Measurements from ENCODE around the gene AARS1. TPM values are rescaled to one million over a fixed set of nuclear protein-coding genes. Genes with fewer than 3 reads are reported as not detected.
A peak's percentile ranks its signal among the peaks of the same experiment; 100 is the strongest.
"Not testable (repeated sequence)": the region's sequence is repeated elsewhere in the genome, so short reads cannot be mapped to it uniquely, and the experiment has no call there.

The AARS1 gene
- total RNA-seq, 1 donor from 2014 or later: 109 TPM

DNA sequence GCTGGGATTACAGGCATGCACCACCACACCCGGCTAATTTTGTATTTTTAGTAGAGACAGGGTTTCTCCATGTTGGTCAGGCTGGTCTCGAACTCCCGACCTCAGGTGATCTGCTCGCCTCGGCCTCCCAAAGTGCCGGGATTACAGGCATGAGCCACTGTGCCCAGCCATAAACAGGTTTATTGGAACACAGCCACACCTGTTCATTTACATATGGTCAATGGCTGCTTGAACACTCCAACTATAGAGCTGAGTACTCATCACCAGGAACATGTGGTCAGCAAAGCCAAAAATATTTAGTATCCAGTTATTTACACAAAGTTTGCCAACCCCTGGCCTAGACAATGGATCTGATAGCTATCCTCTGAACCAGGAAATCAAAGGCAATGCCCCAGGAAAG, 29.4 kb downstream of the AARS1 start:
- intact Hi-C loops (cut with micrococcal nuclease); H3K9me3 Mint-ChIP-seq; DNase-seq (ENCODE audit: low spot score); H3K27me3 Mint-ChIP-seq (ENCODE audit: insufficient read depth); H3K4me3 Mint-ChIP-seq; H3K27ac Mint-ChIP-seq; H3K4me1 Mint-ChIP-seq (ENCODE audit: low read depth): not testable (repeated sequence)
- H3K36me3 Mint-ChIP-seq (ENCODE audit: low read depth): peaks cover 38% of the 10 kb centered on the region

DNA sequence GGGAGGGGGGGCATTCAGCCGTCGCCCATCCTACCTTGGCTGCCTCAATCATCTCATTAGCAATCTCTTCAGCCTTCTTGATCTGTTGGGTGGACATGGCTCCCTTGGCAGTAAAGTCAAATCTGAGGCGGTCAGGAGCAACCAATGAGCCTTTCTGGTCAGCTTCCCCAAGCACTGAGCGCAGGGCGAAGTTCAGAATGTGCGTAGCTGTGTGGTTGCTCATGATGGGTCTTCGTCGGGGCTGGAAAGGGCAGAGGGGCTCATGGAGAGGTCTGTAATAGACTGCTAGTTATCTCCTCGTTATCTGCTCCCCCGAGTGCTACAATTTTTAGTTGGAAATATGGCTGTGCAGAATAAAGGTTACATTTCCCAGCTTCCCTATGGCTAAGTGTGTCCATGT, 30.4 kb downstream of the AARS1 start:
- Mint-ChIP-seq H3K36me3 (ENCODE audit: low read depth) (peaks cover 34% of the 10 kb centered on the region), H3K27me3 (ENCODE audit: insufficient read depth) (no peaks in the 10 kb centered on the region), H3K9me3 (no peaks in the 10 kb centered on the region), H3K4me1 (ENCODE audit: low read depth) (no peaks in the 10 kb centered on the region), H3K4me3 (no peak overlapping the region), H3K27ac (no peak overlapping the region)
- no peak for DNase-seq (ENCODE audit: low spot score)
- intact Hi-C loops (cut with micrococcal nuclease): no loop called here

DNA sequence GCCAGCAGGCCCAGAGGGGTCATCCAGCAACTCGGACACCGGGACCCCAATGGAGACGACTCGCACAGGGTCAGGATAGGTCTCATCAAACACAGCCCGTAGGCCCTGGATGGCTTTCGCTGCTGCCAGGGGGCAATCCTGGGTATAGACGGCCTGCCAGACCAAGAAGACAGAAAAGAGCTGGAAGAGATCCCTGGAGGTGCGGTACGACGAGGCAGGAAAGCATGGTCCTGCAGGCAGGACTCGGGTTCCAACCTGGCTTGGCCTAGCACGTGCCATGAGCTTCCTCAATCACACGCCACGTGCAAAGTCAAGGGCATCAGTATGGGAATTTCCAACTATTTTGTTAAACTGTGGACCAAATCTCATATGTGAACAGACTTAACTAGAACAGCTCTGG, 31.2 kb downstream of the AARS1 start:
- Mint-ChIP-seq H3K4me1 (ENCODE audit: low read depth) (no peaks in the 10 kb centered on the region), H3K36me3 (ENCODE audit: low read depth) (peaks cover 40% of the 10 kb centered on the region), H3K9me3 (no peaks in the 10 kb centered on the region), H3K4me3 (no peak overlapping the region), H3K27me3 (ENCODE audit: insufficient read depth) (no peaks in the 10 kb centered on the region), H3K27ac (no peak overlapping the region)
- intact Hi-C loops (cut with micrococcal nuclease): no loop called here
- no peak for DNase-seq (ENCODE audit: low spot score)

DNA sequence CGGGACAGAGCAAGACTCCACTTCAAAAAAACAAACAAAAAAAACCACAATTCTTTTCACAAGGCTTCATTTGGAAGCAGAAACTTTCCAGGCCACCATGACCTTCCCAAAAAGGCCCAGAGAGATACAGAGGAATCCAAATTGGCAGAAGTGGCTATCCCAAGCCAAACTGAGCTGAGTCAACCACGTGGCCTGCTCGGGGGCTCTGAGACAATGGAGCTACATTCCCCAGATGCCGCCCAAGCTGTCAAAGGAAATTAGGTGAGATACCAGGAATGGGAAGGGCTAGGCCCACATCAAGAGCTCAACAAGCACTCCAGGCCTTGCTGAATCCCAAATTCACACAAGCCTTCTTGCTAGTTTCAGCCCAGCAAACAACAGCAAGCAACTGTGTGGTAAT, 31.9 kb downstream of the AARS1 start:
- intact Hi-C loops (cut with micrococcal nuclease): no loop called here
- H3K9me3 Mint-ChIP-seq: no peaks in the 10 kb centered on the region
- peaks cover 42% of the 10 kb centered on the region for H3K36me3 Mint-ChIP-seq (ENCODE audit: low read depth)
- no peaks in the 10 kb centered on the region for H3K4me1 Mint-ChIP-seq (ENCODE audit: low read depth)
- DNase-seq (ENCODE audit: low spot score): no peak
- H3K27me3 Mint-ChIP-seq (ENCODE audit: insufficient read depth): no peaks in the 10 kb centered on the region
- H3K4me3 Mint-ChIP-seq: no peak overlapping the region
- no peak overlapping the region for H3K27ac Mint-ChIP-seq

DNA sequence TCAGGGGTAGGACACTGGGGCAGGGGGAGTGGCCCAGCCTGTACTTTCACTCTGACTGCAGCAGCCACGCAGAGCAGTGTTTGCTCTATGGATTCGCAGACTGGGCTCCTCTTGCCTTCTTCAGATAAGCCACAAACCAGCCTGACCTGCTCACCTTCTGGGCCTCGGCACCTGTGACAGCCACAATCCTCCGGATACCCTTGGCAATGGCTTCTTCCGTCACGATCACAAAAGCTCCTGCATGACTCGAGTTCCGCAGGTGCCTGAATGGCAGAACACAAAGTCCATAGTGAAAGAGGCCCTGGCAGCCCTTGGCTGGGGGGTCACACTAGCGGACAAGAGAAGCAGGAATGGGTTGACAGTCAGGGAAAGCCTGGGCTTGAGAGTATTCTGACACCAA, 33.7 kb downstream of the AARS1 start:
- Mint-ChIP-seq H3K4me3 (no peak overlapping the region), H3K27ac (no peak overlapping the region), H3K27me3 (ENCODE audit: insufficient read depth) (no peaks in the 10 kb centered on the region), H3K4me1 (ENCODE audit: low read depth) (peaks cover 5% of the 10 kb centered on the region), H3K9me3 (no peaks in the 10 kb centered on the region), H3K36me3 (ENCODE audit: low read depth) (peaks cover 44% of the 10 kb centered on the region)
- no peak for DNase-seq (ENCODE audit: low spot score)
- intact Hi-C loops (cut with micrococcal nuclease): no loop called here

DNA sequence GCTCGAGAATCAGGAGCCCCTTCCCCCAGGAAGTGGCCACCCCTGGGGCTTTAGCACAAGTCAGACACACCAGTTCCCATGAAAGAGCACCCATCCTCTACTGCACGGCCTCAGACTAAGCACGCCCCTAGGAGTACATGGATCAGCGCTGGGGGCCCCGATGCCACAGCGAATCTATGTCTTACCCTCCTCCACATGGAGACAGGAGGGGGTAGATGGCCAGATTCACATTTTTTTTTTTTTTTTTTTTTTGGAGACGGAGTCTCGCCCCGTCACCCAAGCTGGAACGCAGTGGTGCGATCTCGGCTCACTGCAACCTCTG, 34.4 kb downstream of the AARS1 start:
- no peak for DNase-seq (ENCODE audit: low spot score)
- H3K36me3 Mint-ChIP-seq (ENCODE audit: low read depth): peaks cover 41% of the 10 kb centered on the region
- H3K27ac Mint-ChIP-seq: no peak overlapping the region
- no peaks in the 10 kb centered on the region for H3K9me3 Mint-ChIP-seq
- peaks cover 5% of the 10 kb centered on the region for H3K4me1 Mint-ChIP-seq (ENCODE audit: low read depth)
- no peak overlapping the region for H3K4me3 Mint-ChIP-seq
- no peaks in the 10 kb centered on the region for H3K27me3 Mint-ChIP-seq (ENCODE audit: insufficient read depth)
- intact Hi-C loops (cut with micrococcal nuclease): loop anchor here (5.0 kb wide), 2 partner anchors 182 to 197 kb away; partner anchors contain the start of genes FCSK and ST3GAL2

DNA sequence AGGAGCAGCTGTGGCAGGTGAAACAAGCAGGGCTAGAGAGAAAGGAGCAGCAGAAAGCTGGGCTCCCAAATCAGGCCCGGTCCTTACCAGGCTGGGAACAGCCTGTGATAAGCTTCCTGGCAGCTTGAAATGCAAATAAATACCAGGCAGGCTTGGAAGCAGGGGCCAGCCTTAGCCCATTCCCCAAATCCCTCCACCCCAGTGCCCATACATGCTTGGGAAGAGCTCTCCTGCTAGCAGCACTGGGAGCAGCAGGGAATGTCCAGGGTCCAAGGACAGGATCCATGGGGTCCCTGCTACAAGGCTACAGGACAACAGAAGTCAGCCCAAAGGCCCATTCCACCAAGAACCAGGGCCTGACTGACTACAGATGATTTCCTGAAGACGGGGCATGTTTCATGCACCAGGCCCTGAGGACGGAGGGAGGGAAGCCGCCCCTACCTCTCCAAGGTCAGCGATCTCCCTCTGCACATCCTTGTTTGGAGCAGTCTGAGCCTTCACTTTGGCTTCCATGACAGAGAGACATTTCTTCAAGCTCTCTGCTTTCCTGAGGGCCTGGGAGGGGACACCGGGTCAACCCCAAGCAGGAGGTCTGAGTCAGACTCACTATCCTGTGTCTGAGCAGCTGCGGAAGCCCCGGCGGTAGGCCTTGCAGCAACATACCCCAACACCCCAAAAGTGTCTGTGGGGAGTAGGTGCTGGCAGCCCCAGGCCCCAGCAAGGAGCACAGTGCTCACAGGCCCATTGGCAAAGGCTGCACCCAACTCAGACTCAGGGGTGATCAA, 34.9 kb downstream of the AARS1 start:
- H3K36me3 Mint-ChIP-seq (ENCODE audit: low read depth): peaks cover 42% of the 10 kb centered on the region
- intact Hi-C loops (cut with micrococcal nuclease): loop anchor here (5.0 kb wide), 2 partner anchors 183 to 198 kb away; partner anchors contain the start of genes FCSK and ST3GAL2
- H3K27ac Mint-ChIP-seq: no peak overlapping the region
- no peaks in the 10 kb centered on the region for H3K27me3 Mint-ChIP-seq (ENCODE audit: insufficient read depth)
- no peak for DNase-seq (ENCODE audit: low spot score)
- H3K4me1 Mint-ChIP-seq (ENCODE audit: low read depth): peaks cover 9% of the 10 kb centered on the region
- no peaks in the 10 kb centered on the region for H3K9me3 Mint-ChIP-seq
- H3K4me3 Mint-ChIP-seq: no peak overlapping the region

DNA sequence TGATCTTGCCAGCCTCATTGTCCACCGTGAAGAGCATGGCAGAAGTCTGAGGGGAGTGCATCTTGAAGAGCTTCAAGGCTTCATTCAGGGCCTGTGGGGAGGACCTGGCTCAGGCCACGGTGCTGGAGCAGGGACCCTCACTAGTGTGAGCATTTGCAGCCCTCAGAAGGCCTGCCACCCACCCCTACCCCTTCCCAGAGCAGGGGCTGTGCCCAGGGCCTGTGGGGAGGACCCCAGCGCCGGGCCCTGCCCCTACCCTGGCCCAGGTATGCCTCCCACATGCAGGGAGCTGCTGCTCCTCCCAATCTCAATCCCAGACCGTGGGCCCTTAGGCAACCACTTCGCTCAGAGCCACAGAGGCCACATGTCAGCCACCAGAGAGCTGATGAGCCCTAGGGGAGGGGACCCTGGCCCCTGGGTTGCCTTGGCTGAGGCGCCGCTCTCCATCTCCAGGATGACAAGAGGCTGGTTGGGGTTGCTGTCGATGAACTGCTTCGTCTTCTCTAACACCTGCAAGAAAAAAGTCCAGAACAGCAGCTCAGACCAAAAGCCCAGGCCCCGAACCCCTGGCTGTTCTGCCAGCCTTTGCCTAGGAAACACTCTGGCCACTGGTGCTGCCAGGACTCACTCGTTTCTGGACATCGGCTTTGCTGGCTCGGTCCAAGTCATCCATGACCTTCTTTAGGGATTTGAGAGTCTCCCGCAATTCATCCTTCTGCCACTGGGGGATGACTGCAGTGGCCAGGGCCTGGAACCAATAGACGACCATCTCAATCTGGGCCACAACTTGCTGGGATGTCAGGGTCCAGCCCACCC, 35.8 kb downstream of the AARS1 start:
- Mint-ChIP-seq H3K4me3 (no peak overlapping the region), H3K9me3 (no peaks in the 10 kb centered on the region), H3K36me3 (ENCODE audit: low read depth) (peaks cover 36% of the 10 kb centered on the region), H3K27me3 (ENCODE audit: insufficient read depth) (no peaks in the 10 kb centered on the region), H3K27ac (no peak overlapping the region), H3K4me1 (ENCODE audit: low read depth) (peaks cover 10% of the 10 kb centered on the region)
- no peak for DNase-seq (ENCODE audit: low spot score)
- intact Hi-C loops (cut with micrococcal nuclease): loop anchor here (2.0 to 5.0 kb wide), 4 partner anchors 93 to 199 kb away; partner anchors contain the start of genes DDX19A, FCSK and ST3GAL2

DNA sequence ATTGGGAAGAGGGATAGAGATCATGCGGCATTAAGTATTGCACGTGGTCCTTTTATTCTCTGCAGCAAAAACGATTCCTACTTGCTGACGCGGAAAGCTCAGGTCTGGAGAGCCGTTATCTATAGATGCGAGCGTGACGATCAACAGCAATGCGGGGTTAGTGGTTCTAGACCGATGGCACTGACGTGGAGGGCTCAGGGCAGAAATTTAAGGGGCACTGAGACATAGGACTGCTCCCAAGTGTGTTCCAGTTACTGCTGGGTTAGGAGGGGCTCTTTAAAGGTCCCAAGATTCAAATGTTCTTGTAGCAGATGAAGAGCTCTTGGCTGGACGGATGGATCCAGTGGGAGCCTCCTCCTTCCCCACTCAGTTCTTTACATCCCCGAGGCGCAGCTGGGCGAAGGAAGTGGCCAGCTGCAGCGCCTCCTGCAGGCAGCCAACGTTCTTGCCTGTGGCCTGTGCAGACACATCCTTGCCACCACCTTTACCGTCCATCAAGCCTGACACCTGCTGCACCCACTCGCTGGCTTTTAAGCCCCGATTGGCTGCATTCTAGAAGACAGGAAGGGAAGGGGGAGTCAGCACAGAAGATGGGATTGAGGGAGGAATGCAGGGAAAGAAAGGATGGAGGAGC, 36.8 kb downstream of the AARS1 start:
- no peaks in the 10 kb centered on the region for H3K27me3 Mint-ChIP-seq (ENCODE audit: insufficient read depth)
- peaks cover 27% of the 10 kb centered on the region for H3K36me3 Mint-ChIP-seq (ENCODE audit: low read depth)
- no peaks in the 10 kb centered on the region for H3K9me3 Mint-ChIP-seq
- intact Hi-C loops (cut with micrococcal nuclease): loop anchor here (1.0 to 5.0 kb wide), 5 partner anchors 94 to 268 kb away; partner anchors contain the start of genes DDX19A, FCSK and ST3GAL2
- H3K4me3 Mint-ChIP-seq: peak overlapping the region; percentile 91
- H3K27ac Mint-ChIP-seq: no peak overlapping the region
- peaks cover 10% of the 10 kb centered on the region for H3K4me1 Mint-ChIP-seq (ENCODE audit: low read depth)
- no peak for DNase-seq (ENCODE audit: low spot score)

DNA sequence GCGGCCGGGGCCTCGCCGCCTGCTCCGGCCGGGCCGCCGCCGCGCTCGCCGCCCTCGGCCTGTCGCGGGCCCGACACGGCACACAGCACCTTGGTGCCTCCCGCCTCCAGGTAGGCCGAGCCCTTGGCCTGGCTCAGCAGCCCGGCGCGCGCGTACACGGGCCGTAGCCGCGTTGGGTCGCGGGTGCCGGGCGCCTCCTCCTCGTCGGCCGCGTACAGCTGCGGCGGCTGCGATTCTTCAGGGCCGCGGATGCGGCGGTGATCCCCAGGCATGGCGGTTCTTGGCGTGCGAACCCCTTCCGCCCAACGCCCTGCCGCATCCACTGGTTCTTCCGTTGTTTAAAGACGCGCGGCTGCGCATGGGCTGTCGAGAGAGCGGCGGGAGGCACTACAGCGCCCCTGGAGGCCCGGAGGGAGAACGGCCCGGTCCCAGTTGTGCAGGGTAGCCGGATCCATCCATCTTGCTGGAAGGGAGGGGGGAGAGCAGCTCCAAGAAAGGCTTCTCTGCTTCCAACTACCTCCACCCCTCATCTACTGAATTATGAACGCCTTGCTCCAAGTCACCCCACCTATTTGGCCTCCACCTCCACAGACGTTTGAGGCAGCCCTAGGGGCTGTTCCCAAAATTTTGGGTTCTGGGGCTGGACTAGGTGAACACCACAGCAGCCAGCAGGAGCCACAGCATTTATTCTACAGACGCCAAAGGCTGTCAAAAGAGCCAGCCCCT, 37.5 kb downstream of the AARS1 start, which contains the start of gene EXOSC6:
Gene EXOSC6 (minus strand): TSS at position 312 of the 726 bp plus-strand sequence. CDS start 40 bp downstream, at position 272.
- Mint-ChIP-seq H3K4me3 (peak within 1 kb of the TSS; percentile 91), H3K4me1 (ENCODE audit: low read depth) (peaks cover 10% of the 10 kb centered on the region), H3K27ac (peak within 1 kb of the TSS; percentile 96), H3K36me3 (ENCODE audit: low read depth) (peaks cover 27% of the 10 kb centered on the region), H3K27me3 (ENCODE audit: insufficient read depth) (no peaks in the 10 kb centered on the region), H3K9me3 (no peaks in the 10 kb centered on the region)
- intact Hi-C loops (cut with micrococcal nuclease): loop anchor here (1.0 to 5.0 kb wide), 6 partner anchors 38 to 269 kb away; partner anchors contain the start of genes AARS1, DDX19A, FCSK and ST3GAL2
- peak; percentile 90 for DNase-seq (ENCODE audit: low spot score)

DNA sequence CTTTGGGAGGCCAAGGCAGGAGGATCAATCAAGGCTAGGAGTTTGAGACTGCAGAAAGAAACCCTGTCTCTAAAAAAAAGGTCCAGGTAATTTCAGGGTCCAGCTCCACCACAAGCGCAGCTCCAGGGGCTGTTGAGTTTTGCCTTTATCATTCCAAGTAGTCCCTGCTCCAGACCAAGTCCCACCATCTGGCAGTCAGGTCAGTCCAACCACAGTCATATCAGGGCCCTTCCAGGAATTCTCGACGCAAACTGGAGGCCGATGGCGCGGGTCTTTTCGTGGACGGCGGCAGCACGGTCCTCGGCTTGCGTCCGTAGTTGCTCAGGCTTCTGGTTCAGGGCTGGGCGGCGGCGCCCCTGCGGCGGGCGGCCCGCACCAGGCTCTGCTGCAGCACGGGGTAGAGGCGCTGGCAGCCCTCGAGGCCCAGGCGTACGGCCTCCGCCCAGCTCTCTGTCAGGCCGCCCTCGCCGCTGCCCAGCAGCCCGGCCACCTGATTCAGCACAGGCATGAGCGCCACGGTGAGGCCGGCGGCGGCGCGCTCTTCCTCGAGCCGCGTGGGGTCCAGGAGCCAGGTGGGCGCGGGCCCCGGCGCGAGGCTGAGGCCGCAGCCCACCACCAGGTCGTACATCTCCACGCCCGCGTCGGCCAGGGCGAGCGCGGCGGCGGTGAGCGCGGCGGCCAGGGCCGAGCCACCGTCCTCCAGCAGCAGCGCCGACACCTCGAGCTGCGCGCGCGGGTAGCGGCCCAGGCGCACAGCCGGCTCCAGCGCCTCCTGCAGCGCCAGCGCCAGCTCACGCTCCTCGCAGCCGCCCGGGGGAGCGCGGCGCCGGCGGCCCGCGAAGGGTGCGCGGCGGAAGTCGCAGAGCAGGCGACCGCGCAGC, 38.3 kb downstream of the AARS1 start:
- peak; percentile 20 for DNase-seq (ENCODE audit: low spot score)
- peak overlapping the region; percentile 70 for H3K27ac Mint-ChIP-seq
- peaks cover 27% of the 10 kb centered on the region for H3K36me3 Mint-ChIP-seq (ENCODE audit: low read depth)
- peak overlapping the region; percentile 87 for H3K4me3 Mint-ChIP-seq
- H3K27me3 Mint-ChIP-seq (ENCODE audit: insufficient read depth): no peaks in the 10 kb centered on the region
- no peaks in the 10 kb centered on the region for H3K9me3 Mint-ChIP-seq
- intact Hi-C loops (cut with micrococcal nuclease): loop anchor here (1.0 to 5.0 kb wide), 3 partner anchors 38 to 201 kb away; partner anchors contain the start of genes AARS1, FCSK and ST3GAL2
- peaks cover 13% of the 10 kb centered on the region for H3K4me1 Mint-ChIP-seq (ENCODE audit: low read depth)

All from activated T-helper 1 cell treated with anti-CD3 and anti-CD28 coated beads, Interleukin-12 subunit alpha, Interleukin-12 subunit beta, Interleukin-2, Interleukin-4 antibody, amounts not matched to agents 30 ng/mL and 10 ng/mL and 1 ng/mL, durations not matched to agents 14 hours and 24 hours and 36 hours (primary cell).